Effector memory CD4-positive, alpha-beta T cell (primary cell): ENCODE data around the gene PFKM.

Experiments used
- DNase-seq, 3 donors: peaks; one replicate each; pipeline ENCODE4 v3.0.0-alpha.2; 2020
- H3K27ac ChIP-seq: 2 replicates; pipeline ENCODE4 v1.7.0; 2013; ENCODE audit warnings: mild to moderate bottlenecking, low read length, moderate library complexity; ENCODE audit not compliant: insufficient read depth, poor library complexity, severe bottlenecking
- H3K27me3 ChIP-seq: replicated peaks from 2 replicates; pipeline ENCODE4 v1.7.0; 2013; ENCODE audit warnings: mild to moderate bottlenecking, low read length; ENCODE audit not compliant: insufficient read depth, control insufficient read depth, poor library complexity, severe bottlenecking
- H3K36me3 ChIP-seq: 2 replicates; pipeline ENCODE4 v1.7.0; 2013; ENCODE audit warnings: mild to moderate bottlenecking, low read length, moderate library complexity; ENCODE audit not compliant: control insufficient read depth, insufficient read depth
- H3K4me1 ChIP-seq: 2 replicates; pipeline ENCODE4 v1.7.0; 2013; ENCODE audit warnings: low read length, mild to moderate bottlenecking; ENCODE audit not compliant: control insufficient read depth, insufficient read depth, poor library complexity, severe bottlenecking
- H3K4me3 ChIP-seq: 2 replicates; pipeline ENCODE4 v1.7.0; 2013; ENCODE audit warnings: low read length, low read depth, mild to moderate bottlenecking; ENCODE audit not compliant: insufficient read depth, poor library complexity, severe bottlenecking
- H3K9me3 ChIP-seq: 2 replicates; pipeline ENCODE4 v1.7.0; 2013; ENCODE audit warnings: mild to moderate bottlenecking, low read length, moderate library complexity; ENCODE audit not compliant: control insufficient read depth
- total RNA-seq, 3 donors: gene quantifications; one replicate each; lab custom pipeline; 2026; lab: John Stamatoyannopoulos, UW

The PFKM gene
- total RNA-seq: 14.9 to 30.0 (median 20.5) reads per million in 3 donors

- DNase-seq: peak; percentile 27 to 52 (median 47)
- H3K4me1 ChIP-seq: peaks cover 5% of the 10 kb centered on the region
- no peaks in the 10 kb centered on the region for H3K9me3 ChIP-seq
- no peaks in the 10 kb centered on the region for H3K27me3 ChIP-seq
- H3K4me3 ChIP-seq: peak within 1 kb of the TSS; percentile 69
- no peaks in the 10 kb centered on the region for H3K36me3 ChIP-seq
- peak within 1 kb of the TSS; percentile 15 for H3K27ac ChIP-seq
Measured at GRCh38 chr12:48119078-48119833, at the start of gene PFKM. Gene PFKM, plus strand, starts transcription at chr12:48119364. Its CDS starts 3,411 bp downstream, at chr12:48122775.

- no peak overlapping the region for H3K4me3 ChIP-seq
- no peak overlapping the region for H3K27ac ChIP-seq
- no peak for DNase-seq
- no peaks in the 10 kb centered on the region for H3K4me1 ChIP-seq
- no peaks in the 10 kb centered on the region for H3K27me3 ChIP-seq
- peaks cover 57% of the 10 kb centered on the region for H3K36me3 ChIP-seq
- H3K9me3 ChIP-seq: no peaks in the 10 kb centered on the region
Measured at GRCh38 chr12:48070033-48070432, 49.1 kb upstream of the PFKM start.

- Histone ChIP-seq H3K9me3 (no peaks in the 10 kb centered on the region), H3K4me1 (no peaks in the 10 kb centered on the region), H3K27me3 (no peaks in the 10 kb centered on the region), H3K27ac (no peak overlapping the region), H3K4me3 (no peak overlapping the region), H3K36me3 (peaks cover 51% of the 10 kb centered on the region)
- DNase-seq: no peak
Measured at GRCh38 chr12:48070731-48071130, 48.4 kb upstream of the PFKM start.

- Histone ChIP-seq H3K36me3 (peaks cover 49% of the 10 kb centered on the region), H3K27me3 (no peaks in the 10 kb centered on the region), H3K4me1 (no peaks in the 10 kb centered on the region), H3K27ac (no peak overlapping the region), H3K9me3 (no peaks in the 10 kb centered on the region), H3K4me3 (no peak overlapping the region)
- no peak for DNase-seq
Measured at GRCh38 chr12:48071808-48072207, 47.4 kb upstream of the PFKM start.

- H3K4me3 ChIP-seq: no peak overlapping the region
- H3K4me1 ChIP-seq: no peaks in the 10 kb centered on the region
- H3K36me3 ChIP-seq: peaks cover 49% of the 10 kb centered on the region
- H3K9me3 ChIP-seq: no peaks in the 10 kb centered on the region
- H3K27ac ChIP-seq: no peak overlapping the region
- DNase-seq: no peak
- H3K27me3 ChIP-seq: no peaks in the 10 kb centered on the region
Measured at GRCh38 chr12:48072266-48072665, 46.9 kb upstream of the PFKM start.

GRCh38 chr12:48074266-48074665 is 44.9 kb upstream of the PFKM start:
- no peaks in the 10 kb centered on the region for H3K9me3 ChIP-seq
- H3K4me3 ChIP-seq: no peak overlapping the region
- peaks cover 50% of the 10 kb centered on the region for H3K36me3 ChIP-seq
- no peak overlapping the region for H3K27ac ChIP-seq
- no peak for DNase-seq
- no peaks in the 10 kb centered on the region for H3K27me3 ChIP-seq
- no peaks in the 10 kb centered on the region for H3K4me1 ChIP-seq

GRCh38 chr12:48075832-48076231 is 43.3 kb upstream of the PFKM start:
- Histone ChIP-seq H3K4me3 (no peak overlapping the region), H3K4me1 (no peaks in the 10 kb centered on the region), H3K27me3 (no peaks in the 10 kb centered on the region), H3K9me3 (no peaks in the 10 kb centered on the region), H3K27ac (no peak overlapping the region), H3K36me3 (peaks cover 49% of the 10 kb centered on the region)
- DNase-seq: no peak

- Histone ChIP-seq H3K4me1 (no peaks in the 10 kb centered on the region), H3K27me3 (no peaks in the 10 kb centered on the region), H3K27ac (no peak overlapping the region), H3K4me3 (no peak overlapping the region), H3K9me3 (no peaks in the 10 kb centered on the region), H3K36me3 (peaks cover 46% of the 10 kb centered on the region)
- no peak for DNase-seq
Measured at GRCh38 chr12:48077111-48077510, 42.1 kb upstream of the PFKM start.

- no peak for DNase-seq
- Histone ChIP-seq H3K4me3 (no peak overlapping the region), H3K27me3 (no peaks in the 10 kb centered on the region), H3K4me1 (no peaks in the 10 kb centered on the region), H3K9me3 (no peaks in the 10 kb centered on the region), H3K36me3 (peaks cover 44% of the 10 kb centered on the region), H3K27ac (no peak overlapping the region)
Measured at GRCh38 chr12:48078901-48079300, 40.3 kb upstream of the PFKM start.

- no peaks in the 10 kb centered on the region for H3K9me3 ChIP-seq
Measured at GRCh38 chr12:48080285-48080684, 38.9 kb upstream of the PFKM start.

More at GRCh38 chr12:48080285-48080684, 38.9 kb upstream of the PFKM start:
- DNase-seq: no peak
- Histone ChIP-seq H3K4me3 (no peak overlapping the region), H3K4me1 (no peaks in the 10 kb centered on the region), H3K27ac (no peak overlapping the region), H3K27me3 (no peaks in the 10 kb centered on the region), H3K36me3 (peaks cover 40% of the 10 kb centered on the region)
